ENCODE results near the gene HOXC12. TPM values are rescaled to one million over a fixed set of nuclear protein-coding genes. Genes with fewer than 3 reads are reported as not detected.

HOXC12 gene
- total RNA-seq, 4 donors from 2014 or later, result 0.22 to 1.4 TPM; not detected in 2

DNA sequence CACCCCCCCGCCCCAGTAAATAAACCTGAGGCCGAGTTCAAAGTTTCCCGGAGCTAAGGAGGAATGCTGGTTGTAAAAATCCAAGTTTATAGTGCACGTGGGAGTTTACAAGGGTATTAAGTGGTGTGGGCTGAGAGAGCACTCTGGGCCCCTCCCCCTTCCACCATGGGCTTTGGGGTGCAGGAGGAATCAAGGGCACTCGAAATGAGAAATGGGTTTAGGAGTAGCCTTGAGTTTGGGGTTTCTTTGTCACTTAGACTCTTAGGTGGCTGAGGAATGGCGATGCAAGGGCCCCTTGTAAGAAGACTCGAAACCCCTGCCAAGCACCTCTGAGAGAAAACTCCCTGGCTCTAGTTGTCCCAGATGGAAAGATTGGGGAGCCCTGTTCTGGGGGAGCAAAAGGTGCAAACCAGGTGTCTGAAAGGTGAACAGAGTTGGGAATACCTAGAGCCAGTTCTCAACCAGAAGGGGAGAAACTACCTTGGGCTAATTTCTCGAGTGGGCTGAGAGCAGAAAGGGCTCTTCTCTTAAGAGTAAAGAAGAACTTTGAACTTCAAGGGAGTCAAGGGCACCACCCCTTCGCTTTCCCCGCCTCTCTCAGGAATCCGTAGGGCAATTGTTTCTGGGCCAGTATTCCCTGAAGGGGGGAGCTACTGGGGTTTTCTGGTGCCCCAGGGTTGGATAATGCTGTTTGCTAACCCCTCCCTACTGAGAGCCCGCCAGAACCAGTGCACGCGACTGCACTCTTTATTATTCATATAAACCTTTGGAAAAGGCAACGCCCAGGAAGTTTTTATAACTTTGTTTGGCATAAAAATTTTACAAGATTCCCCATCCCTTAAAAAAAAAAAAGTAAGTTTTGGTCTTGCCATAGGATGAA is 24.0 kb downstream of the HOXC12 start:
- DNase-seq (ENCODE audit: low spot score in 2 of 2), result no peak
- Histone ChIP-seq H3K27ac (no peak overlapping the region), H3K36me3 (no peaks in the 10 kb centered on the region), H3K4me3 (no peak overlapping the region), H3K27me3 (peaks cover 0 to 99% of the 10 kb centered on the region in 2 donors), H3K4me1 (peaks cover 0 to 26% (median 17%) of the 10 kb centered on the region in 4 donors), H3K9me3 (no peaks in the 10 kb centered on the region)
- no peak for TF ChIP-seq POLR2A (IDR thresholded peaks at IDR 0.05)
- WGBS, 2 donors, result 49 to 50% methylated on average over 14 to 15 of the region's 15 CpGs

DNA sequence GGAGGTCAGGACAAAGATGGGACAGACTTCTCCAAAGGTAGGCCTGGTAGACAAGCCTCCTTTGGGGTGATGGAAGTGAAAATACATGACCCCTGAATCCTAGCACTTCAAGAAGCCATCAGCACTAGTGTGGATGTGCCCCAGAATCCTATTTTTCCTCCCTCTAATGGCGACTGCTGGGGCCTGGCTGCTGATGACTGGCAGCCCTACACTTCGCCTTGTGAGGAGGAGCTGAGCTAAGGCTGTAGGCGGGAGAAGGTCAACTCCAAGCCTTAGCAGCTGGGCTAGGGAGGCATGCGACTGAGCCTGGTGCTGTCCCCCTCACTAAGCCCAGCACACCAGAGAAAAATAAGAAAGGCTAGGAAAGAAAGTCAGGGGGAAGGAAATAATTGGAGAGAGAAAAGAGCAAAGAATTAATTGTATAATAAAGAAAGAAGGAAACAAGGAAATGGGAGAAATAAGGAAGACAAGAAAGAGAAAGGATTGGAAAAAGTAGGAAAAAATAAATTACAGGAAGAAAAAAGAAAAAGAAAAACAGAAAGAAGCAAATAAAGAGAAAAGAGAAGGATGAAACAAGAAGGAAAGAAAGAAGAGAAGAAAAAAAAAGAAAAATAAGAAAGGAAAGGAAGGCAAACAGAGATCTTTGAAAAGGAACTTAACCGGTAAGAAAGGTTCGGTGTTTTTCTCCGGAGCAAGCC is 25.6 kb downstream of the HOXC12 start:
- peaks cover 0 to 95% of the 10 kb centered on the region in 2 donors for H3K27me3 ChIP-seq
- no peak overlapping the region for H3K4me3 ChIP-seq
- no peak overlapping the region for H3K27ac ChIP-seq
- H3K4me1 ChIP-seq, result peaks cover 0 to 23% (median 5%) of the 10 kb centered on the region in 4 donors
- no peaks in the 10 kb centered on the region for H3K36me3 ChIP-seq
- no peak for DNase-seq (ENCODE audit: low spot score in 2 of 2)
- no peaks in the 10 kb centered on the region for H3K9me3 ChIP-seq
- WGBS, 2 donors, result 61 to 66% methylated on average over 7 of the region's 7 CpGs
- TF ChIP-seq EP300 (IDR thresholded peaks at IDR 0.05), result no peak
- TF ChIP-seq, protein P1, sequence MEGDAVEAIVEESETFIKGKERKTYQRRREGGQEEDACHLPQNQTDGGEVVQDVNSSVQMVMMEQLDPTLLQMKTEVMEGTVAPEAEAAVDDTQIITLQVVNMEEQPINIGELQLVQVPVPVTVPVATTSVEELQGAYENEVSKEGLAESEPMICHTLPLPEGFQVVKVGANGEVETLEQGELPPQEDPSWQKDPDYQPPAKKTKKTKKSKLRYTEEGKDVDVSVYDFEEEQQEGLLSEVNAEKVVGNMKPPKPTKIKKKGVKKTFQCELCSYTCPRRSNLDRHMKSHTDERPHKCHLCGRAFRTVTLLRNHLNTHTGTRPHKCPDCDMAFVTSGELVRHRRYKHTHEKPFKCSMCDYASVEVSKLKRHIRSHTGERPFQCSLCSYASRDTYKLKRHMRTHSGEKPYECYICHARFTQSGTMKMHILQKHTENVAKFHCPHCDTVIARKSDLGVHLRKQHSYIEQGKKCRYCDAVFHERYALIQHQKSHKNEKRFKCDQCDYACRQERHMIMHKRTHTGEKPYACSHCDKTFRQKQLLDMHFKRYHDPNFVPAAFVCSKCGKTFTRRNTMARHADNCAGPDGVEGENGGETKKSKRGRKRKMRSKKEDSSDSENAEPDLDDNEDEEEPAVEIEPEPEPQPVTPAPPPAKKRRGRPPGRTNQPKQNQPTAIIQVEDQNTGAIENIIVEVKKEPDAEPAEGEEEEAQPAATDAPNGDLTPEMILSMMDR (IDR thresholded peaks at IDR 0.05), result no peak
- TF ChIP-seq POLR2A (IDR thresholded peaks at IDR 0.05), result no peak

GRCh38 chr12:53980802-53981496 is 26.2 kb downstream of the HOXC12 start:
- Histone ChIP-seq H3K36me3 (no peaks in the 10 kb centered on the region), H3K9me3 (no peaks in the 10 kb centered on the region), H3K27ac (no peak overlapping the region), H3K4me1 (peaks cover 0 to 25% (median 6%) of the 10 kb centered on the region in 4 donors), H3K27me3 (peaks cover 0 to 95% of the 10 kb centered on the region in 2 donors), H3K4me3 (no peak overlapping the region)
- TF ChIP-seq EP300 (IDR thresholded peaks at IDR 0.05) (no peak), POLR2A (IDR thresholded peaks at IDR 0.05) (no peak)
- TF ChIP-seq, protein P1 (IDR thresholded peaks at IDR 0.05), result no peak
- 70 to 75% methylated on average over 15 of the region's 15 CpGs for WGBS, 2 donors
- DNase-seq (ENCODE audit: low spot score in 2 of 2), result no peak

- peaks cover 0 to 32% (median 8%) of the 10 kb centered on the region in 4 donors for H3K4me1 ChIP-seq
- WGBS, 2 donors, result 58 to 66% methylated on average over 24 to 30 of the region's 30 CpGs
- peaks cover 0 to 94% of the 10 kb centered on the region in 2 donors for H3K27me3 ChIP-seq
- DNase-seq (ENCODE audit: low spot score in 2 of 2), result no peak
- no peak overlapping the region for H3K27ac ChIP-seq
- H3K36me3 ChIP-seq, result no peaks in the 10 kb centered on the region
- no peak for TF ChIP-seq EP300 (IDR thresholded peaks at IDR 0.05)
- no peak for TF ChIP-seq POLR2A (IDR thresholded peaks at IDR 0.05)
- TF ChIP-seq, protein P1 (IDR thresholded peaks at IDR 0.05), result no peak
- H3K9me3 ChIP-seq, result no peaks in the 10 kb centered on the region
- H3K4me3 ChIP-seq, result no peak overlapping the region
Observed at GRCh38 chr12:53981634-53982565, 27.2 kb downstream of the HOXC12 start.
